Measurements from ENCODE around the gene NPEPPS. TPM values are rescaled to one million over a fixed set of nuclear protein-coding genes. Genes with fewer than 3 reads are reported as not detected.
A peak's percentile ranks its signal among the peaks of the same experiment; 100 is the strongest.
"Not testable (repeated sequence)": the region's sequence is repeated elsewhere in the genome, so short reads cannot be mapped to it uniquely, and the experiment has no call there.

NPEPPS gene
- polyA plus RNA-seq, 1 donor: 154 TPM

DNA sequence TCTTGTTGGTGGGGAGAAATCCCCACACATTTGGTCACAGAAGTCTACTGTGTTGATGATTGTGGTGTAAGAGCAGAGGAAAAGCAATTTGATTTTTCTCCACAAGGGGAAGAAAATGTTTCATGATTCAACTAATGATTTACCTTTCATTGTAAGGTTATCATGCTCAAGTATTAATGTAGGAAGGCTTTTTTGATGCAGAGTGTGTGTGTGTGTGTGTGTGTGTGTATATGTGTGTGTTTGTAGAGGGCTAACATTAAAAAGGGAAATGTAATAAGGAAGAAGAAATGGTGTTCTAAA is 31.4 kb downstream of the NPEPPS start:
- DNase-seq: not testable (repeated sequence)

DNA sequence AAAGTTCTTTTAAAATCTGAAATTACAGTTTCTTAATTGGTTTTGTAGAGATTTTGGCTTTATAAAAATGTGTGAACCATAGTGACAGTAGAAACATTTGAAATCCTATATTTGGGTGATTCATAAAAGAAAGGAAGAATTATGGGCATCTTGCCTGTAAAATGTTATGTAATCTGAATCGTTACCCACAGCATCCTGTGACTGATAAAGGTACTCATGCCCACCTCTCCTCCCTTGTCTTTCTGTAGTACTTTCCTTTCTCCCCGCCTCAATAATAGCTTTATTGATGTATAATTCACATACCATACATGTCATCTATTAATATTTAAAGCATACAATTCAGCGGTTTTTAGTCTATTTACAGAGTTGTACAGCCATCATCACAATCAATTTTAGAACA is 36.4 kb downstream of the NPEPPS start:
- not testable (repeated sequence) for DNase-seq

DNA sequence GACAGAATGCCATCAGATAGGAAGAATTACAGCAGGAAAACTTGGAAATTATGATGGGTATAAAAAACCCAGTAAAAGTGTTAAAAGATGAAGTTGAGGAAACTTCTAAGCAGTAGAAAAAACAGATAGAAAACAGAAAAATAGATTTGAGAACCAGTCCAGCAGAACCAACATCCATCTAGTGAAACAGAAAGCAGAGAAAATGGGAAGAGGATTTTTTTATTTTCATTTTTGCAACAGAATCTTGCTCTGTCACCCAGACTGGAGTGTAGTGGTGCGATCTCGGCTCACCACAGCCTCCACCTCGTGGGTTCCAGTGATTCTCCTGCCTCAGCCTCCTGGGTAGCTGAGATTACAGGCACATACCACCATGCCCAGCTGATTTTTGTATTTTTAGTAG is 41.7 kb downstream of the NPEPPS start:
- not testable (repeated sequence) for DNase-seq

DNA sequence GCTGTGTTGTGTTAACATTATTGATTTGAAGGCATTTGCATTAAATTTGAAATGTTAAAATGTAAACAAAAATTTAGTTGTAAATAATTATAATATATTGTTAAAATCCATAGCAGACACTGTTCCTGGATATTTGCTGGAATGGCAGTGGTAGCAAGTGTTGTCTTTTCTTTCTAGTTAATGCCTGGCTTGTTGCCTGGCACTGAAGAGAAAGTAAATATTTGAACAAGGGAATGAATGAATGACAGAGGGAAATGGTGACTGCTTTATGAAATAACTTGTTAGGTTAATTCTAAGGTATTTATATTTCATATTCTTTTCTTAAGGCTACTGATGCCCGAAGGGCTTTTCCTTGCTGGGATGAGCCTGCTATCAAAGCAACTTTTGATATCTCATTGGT is 51.5 kb downstream of the NPEPPS start:
- DNase-seq: not testable (repeated sequence)

DNA sequence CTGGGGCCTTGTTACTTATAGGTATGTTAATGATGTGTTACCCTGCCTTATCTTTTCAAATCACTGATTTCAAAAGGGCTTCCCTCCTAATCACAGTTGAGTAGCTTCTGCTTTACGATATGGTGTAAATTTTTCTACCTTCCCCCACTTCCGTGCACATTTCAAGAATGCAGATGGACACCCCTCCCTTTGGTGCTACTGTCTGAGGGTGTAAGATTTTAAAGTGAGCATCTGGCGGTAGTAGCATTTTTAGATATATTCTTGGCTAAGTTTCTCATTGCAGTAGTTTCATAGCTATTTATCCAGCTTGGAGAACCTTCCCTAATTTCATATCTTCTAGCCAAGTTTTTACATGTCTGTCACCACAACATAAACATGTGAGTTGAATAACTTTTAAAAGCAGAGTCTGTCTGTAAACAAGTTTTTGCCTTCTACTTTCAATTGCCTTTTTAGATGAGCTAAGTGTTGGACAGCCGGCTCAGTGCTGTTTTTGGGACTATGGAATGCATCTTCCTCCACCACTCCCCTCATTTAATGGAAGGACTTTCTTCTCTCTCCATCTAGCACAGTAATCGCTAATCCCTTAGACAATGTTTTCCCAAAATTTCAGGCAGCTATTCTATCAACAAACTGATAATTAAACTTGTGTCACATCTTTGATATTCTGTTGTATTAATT is 55.6 kb downstream of the NPEPPS start:
- DNase-seq: not testable (repeated sequence)

DNA sequence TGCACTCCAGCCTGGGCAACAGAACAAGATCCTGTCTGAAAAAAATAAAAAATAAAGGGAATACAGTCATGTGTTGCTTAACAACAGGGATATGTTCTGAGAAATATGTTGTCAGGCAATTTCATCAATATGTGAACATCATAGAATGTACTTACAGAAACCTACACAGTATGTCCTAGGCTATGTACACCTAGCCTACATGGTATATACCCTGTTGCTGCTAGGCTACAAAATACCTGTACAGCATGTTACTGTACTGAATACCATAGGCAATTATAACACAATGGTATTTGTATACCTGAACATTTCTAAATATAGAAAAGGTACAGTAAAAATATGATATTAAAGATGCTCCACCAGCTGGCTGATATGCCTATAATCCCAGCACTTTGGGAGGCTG is 62.6 kb downstream of the NPEPPS start:
- DNase-seq: not testable (repeated sequence)

DNA sequence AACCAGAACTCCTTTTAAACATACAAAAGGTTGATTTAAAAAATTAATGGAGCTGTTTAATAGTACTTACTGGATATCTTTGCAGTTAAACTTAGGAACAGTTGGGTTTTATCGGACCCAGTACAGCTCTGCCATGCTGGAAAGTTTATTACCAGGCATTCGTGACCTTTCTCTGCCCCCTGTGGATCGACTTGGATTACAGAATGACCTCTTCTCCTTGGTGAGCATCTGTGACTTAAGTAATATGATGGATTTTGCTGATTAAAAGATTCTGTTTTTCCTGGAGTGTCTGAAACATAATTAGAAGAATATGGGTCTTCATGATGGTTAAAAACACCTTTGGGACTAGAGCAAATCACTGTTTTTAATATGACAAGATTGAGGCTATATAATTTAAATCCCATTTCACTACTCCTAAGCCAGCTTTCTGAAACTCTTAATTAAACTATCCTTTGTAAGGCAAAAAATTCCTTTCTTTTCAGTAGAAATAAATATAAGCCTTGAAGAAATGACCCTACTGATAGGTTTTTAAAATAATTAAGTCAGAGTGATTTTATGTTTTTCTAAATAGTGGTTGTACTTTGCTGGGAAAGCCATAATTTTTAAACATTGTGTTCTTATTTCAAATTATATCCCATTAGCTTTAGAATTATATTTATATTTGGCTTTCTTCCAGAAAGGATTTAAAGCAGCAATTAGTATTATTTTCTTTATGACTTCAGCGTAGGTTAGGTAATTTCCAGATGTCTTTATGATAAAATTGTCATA is 73.1 kb downstream of the NPEPPS start:
- DNase-seq: no peak

DNA sequence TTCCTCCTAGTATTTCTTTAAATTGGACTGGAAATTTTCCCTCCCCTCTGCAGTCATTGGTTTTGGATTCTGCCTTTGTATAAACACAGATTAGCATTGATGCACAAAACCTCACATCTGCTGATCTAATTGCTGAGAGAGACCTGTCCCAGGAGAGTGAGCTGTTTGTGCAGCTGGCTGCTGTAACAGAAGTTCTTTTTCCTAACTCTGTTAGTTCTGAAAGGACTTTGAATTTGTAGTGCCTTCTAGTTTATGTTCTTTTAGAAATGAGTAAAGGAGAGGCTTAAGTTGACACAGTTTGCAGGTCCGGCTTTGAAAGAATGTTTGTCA is 73.7 kb downstream of the NPEPPS start:
- DNase-seq: peak; percentile 79

DNA sequence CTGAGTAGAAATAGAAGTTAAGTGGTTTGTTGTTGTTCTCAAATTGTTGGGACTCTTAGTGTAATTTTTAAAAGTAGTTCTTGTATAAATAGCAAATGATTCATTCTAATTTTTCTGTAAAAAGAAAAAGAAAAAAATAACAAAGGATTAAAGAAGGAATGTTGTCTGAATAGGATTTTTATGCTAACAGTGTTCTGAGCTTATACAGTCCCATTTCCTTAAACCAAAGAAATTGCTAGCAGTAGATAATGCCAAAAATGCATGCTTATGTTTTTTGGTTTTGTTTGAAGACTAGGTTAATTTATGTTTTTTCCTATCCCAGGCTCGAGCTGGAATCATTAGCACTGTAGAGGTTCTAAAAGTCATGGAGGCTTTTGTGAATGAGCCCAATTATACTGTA is 74.1 kb downstream of the NPEPPS start:
- no peak for DNase-seq

DNA sequence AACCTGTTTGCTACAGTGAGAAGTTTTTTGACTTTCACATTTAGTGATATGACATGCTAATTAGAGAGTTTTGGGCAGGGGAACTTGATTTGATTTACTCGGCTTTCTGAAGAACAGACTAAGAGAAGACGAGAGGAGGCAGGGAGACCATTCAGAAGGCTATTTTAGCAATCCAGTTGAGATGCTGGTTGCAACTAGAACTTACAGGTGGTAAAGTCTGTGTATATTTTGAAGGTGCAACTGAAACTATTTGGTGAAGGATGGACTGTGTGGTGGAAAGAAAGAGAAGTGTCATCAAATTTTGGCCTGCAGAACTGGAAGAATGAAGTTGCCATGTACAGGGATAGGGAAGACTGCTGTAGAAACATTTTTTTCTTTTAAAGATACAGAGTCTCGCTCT is 76.6 kb downstream of the NPEPPS start:
- DNase-seq: no peak

DNA sequence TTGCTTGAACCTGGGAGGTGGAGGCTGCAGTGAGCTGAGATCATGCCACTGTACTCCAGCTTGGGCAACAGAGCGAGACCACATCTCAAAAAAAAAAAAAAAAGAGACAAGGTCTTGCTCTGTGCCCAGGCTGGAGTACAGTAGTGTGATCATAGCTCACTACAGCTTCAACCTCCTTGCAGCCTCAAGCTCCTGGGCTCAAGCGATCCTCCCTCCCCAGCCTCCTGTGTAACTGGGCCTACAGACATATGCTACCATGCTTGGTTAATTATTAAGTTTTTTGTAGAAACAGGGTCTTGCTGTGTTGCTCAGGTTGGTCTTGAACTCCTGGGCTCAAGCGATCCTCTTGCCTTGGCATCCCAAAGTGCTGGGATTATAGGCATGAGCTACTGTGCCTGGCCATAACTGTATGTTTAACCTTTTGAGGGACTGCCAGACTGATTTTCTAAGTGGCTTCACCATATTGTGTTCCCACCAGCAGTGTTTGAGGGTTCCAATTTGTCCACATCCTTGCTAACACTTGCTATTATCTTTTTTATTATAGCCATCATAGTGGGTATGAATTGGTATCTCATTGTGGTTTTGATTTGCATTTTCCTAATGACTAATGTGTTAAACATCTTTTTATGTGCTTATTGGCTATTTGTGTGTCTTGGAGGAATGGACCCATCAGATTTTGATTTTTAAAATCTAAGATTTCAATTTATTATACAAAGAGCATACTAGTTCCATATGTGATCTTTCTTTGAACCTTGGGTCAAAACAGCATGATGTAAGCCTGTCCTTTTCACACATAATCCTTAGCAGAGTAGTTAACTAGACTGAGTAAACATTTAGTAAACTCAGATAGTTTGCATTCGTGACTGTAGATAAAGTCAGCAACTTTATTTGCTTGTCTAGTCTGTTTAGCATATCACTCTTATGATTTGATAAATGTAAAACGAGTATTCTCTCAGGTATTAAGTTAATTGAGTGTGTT is 80.8 kb downstream of the NPEPPS start:
- no peak for DNase-seq

DNA sequence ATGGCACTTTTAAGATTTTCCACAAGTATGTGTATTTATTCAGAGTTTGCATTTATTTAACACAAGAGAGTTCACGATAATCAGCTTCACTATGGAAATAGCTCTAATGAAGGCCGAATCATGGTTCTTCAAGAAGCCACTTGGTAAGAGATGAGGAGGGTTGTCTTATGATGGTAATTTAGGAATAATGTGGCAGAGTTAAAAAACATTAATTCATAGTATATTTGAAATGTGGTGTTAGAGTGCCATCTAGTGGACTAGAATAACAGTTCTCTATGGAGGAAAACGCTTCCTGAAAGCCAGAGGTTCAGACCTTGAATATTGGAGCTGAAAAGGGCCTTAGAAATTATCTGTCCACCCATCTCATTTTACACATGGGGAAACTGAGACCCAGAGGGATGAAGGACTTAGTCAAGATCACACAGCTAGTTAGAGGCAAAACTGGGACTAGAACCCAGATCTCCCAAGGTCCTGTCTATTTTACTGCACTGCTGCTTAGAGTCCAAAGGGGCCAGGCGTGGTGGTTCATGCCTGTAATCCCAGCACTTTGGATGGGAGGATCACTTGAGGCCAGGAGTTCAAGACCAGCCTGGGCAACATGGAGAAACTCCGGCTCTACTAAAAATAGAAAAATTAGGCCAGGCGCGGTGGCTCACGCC is 85.0 kb downstream of the NPEPPS start:
- DNase-seq: peak; percentile 60

DNA sequence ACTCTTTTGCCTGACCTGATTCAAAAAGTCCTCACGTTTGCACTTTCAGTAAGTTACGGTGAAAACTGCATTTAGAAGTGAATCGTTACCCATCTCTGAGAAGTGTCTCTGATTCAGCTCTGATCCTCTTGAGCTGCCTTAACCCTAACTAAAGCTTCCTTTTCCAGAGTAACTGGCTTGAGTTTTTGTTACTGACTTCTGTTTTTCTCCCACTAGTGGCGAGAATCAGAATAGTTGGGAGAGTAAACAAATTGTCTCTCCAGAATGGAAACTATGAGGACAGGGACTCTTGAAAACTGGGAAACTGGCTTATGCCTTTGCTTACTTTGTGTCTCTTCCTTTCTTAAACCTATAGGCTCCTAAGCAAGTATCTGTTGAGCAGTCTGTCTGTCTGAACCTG is 87.5 kb downstream of the NPEPPS start:
- DNase-seq: no peak

DNA sequence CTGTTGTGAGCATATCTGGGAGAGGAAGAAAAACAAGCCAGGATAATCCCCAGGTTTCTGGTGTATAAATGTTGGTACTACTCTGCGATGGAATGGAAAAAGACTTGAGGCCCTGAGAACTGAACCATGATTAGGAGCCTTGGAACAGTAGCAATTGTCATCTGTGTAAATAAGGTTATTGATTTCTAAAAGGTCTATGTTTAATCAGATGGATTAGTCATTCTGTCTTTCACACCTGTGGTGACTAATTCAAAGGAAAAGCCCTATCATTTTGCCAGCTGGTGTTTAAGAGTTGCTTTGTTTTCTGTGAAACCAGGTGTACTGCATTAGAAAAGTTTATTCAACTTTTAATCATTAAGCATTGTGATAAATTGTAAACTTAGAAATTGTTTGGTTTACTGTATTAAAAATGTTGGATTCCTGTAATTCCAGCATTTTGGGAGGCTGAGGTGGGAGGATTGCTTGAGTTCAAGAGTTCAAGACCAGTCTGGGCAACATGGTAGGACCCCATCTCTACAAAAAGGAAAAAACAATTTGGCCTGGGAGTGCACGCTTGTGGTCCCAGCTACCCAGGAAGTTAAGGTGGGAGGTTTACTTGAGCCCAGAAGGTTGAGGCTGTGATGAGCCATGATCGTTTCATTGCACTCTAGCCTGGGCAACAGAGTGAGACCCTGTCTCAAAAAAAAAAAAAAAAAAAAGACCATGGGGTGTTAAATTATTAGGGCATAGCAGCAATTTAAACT is 89.8 kb downstream of the NPEPPS start:
- no peak for DNase-seq

DNA sequence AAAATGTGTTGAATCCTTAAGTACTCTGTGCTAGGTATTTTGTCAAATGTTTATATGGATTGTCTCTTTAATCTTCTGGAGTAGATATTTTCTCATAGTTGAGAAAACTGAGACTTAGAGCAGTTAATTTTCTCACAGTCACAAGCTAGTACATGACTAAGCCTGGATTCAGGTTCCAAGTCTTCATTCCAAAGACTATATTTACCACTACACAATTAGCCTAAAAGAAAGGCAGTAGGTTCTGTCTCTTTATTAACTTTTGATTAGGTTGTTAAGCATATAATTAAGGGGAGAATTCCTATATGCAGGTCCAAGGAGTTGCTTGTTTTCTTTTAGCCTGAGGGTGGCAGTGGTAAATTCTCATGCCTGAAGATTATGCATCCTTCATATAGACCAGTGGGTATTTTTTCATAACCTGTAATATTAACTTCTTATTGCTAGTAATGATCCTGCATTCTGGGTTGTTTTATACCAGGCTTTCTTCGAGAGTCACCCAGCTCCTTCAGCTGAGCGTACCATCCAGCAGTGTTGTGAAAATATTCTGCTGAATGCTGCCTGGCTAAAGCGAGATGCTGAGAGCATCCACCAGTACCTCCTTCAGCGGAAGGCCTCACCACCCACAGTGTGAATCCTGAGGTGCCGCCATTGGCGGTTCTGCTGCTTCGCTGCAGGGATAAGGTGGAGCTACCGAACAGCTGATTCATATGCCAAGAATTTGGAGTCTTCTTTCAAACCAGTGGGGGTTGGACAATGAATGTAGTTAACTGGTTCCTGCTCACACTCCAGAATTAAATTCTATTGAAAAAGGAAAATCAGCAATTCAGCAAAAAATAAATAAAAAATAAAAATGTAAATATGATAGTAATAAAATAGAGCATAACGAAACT is 90.6 kb downstream of the NPEPPS start:
- no peak for DNase-seq

DNA sequence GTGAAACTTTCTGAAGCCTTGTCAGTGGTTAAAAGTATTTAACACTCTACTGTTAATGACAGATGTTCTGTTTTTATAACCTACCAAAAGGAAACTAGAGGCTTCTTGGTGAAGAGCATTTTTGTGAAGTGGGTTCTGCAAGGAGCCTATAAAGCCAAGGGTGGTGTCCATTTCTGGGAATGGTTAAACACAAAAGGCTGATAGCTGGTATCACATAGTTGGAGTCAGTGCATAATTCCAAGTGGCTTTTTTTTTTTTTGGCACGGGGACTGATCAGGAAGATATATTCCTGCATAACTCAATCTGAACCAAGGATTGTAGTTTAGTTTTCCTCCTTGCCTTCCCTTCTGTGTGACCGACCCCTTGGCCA is 91.3 kb downstream of the NPEPPS start:
- DNase-seq: no peak

DNA sequence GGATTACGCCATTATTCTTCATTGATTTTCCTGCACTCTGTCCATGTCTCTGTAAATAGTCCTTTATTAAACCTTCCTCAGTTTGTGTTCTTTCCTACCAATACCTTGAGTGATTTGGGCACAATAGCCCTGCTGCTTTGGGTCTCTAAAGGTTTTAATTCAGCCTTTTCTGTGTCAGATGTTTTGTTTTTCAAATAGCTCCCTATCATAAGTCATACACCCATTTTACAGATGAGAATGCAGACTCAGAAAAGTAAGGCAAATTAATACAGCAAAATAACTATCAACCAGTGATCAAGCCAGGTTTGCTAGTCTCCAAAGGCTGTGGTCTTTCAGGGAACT is 93.8 kb downstream of the NPEPPS start:
- no peak for DNase-seq

DNA sequence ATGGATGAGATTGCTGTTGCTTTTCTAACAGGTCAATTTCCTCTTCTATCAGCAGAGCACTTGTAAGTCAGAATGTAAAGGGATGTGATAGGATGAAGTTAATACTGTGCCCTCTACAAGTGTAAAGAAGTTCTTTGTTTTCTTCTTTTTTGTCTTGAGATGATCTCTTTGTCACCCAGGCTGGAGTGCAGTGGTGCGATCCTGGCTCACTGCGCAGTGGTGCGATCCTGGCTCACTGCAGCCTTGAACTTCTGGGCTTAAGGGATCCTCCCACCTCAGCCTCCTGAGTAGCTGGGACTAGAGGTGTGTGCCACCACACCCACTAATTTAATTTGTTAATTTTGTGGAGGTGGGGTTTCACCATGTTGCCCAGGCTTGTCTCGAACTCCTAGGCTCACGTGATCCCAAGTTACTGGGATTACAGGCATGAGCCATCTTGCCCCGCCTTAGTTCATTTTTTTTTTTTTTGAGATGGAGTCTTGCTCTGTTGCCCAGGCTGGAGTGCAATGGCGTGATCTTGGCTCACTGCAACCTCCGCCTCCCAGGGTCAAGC is 97.2 kb downstream of the NPEPPS start:
- DNase-seq: no peak

DNA sequence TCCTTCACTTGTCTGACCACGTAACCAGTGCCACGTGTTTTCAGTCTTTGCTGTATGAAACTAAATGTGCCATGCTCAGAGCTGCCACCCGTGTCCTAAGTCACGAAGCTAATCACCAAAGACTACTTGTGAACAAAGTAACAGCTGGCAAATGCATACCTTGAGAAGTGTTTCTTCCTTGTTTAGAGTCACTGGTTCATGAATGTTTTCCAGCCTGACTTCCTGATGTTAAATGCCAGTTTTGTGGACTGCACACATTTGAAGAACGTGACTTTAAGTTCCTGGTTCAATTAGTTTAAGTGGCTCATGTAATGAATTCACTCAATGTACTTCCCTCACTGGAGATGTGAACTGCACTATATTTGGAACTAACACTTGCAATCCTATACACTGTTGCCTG is 98.9 kb downstream of the NPEPPS start:
- DNase-seq: no peak

DNA sequence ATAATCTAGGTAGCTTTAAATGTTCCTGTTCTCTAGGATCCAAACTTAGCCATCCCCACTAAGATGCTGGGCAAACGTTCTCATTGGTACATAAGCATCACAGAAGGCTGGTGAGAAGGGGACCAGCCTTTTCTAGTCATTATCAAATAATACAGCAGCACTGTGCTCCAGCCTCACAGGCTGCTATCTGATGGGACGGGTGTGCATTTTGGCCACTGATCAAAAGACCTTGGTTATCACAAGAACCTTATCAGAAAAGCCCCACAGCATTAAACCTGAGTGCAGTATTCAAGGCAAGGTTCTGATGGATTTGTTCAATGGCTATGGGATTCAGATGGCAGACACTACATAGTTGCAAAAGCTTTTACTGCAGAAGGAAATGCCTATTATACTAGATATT is 99.7 kb downstream of the NPEPPS start:
- DNase-seq: no peak

DNA sequence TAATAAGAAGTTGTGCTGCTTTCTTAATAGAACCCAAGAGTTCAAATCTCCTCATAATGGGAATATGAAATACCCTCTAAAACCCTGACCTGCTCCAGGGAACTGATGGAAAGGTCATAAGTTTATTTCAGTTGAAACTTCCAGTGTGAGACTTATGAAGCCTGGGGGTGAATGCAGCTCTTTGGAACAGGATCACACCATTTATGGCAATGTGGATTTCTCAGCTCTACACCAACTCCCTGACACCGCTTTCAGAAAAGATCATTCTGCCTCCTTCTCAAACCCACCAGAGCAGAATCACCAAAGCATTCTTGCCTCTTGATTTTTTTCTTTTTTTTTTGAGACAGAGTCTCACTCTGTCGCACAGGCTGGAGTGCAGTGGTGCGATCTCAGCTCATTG is 102.1 kb downstream of the NPEPPS start:
- DNase-seq: no peak

Data from hindlimb muscle (tissue), 1 donor.